GM10847 (cell line): ENCODE results near the gene SLC34A1.

Experiments used
- POLR2A ChIP-seq: IDR thresholded peaks from 2 replicates; pipeline ENCODE4 v1.6.1; 2011; ENCODE audit not compliant: insufficient read length; ENCODE audit errors: extremely low read depth

The SLC34A1 gene

GRCh38 chr5:177362610-177363507, 21.4 kb upstream of the SLC34A1 start:
- no peak for TF ChIP-seq POLR2A

GRCh38 chr5:177363565-177363964, 20.7 kb upstream of the SLC34A1 start:
- no peak for TF ChIP-seq POLR2A

DNA sequence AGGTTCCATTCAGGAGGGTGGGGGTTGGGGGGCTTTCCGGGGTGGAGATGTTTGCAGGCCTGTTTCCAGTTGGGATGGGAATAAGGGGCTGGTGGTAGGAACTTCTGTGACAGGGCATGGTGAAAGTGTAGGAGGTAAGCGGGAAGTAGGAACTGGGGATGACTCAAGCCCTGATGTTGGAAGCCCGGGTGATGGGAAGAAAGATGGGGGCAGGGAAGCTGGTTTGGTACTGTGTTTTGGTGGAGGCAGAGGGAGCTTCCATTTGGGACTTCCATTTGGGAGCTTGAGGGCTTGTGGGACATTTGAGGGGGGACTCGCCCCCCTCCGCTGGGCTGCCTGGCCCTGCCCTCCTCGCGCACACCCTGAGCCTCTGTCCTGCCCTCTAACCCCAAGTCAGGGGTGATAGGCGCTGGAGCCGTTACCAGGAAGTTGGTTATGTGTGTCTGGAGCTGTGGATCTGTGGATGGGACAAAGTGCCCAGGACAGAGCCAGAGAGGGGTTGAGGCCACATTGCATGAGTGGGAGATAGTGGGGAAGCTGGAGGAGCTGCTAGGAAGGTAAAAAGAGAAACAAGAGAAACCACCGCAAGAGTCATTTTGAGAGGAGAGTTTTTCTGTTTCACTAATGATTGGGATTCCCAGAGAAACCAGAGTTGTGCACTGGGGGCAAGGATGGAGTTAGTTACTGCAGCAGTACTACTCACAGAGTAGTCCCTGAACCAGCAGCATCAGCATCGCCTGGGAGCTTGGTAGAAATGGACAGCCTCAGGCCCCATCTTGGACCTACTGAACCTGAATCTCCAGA, 19.9 kb upstream of the SLC34A1 start:
- no peak for TF ChIP-seq POLR2A

DNA sequence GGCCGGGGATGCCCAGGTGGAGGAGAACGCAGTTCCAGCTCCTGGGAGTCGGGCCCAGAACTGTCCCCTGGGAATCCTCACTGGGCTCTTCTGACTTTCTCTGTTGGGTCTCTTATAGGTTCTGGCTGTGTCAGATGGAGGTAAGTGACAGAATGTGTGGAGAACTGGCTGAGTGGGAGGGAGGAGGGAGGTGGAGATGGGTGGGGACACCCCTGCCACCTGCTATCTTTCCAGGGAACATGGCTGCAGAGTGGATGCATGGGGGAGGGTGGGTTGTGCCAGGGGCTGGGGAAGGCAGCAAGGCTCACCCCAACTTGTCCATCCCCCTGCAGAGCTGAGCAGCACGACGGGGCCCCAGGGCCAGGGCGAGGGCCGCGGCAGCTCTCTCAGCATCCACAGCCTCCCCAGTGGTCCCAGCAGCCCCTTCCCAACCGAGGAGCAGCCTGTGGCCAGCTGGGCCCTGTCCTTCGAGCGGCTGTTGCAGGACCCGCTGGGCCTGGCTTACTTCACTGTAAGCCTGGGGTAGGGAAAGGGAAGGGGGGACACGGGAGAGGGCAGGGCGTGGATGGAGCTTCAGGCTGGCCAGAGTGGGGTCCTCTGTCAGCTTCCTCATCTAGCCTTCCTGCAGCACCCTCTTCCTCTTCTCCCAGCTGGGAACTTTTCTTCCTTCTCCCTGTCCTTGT, 18.2 kb upstream of the SLC34A1 start:
- TF ChIP-seq POLR2A, result no peak

- TF ChIP-seq POLR2A, result no peak
Observed at GRCh38 chr5:177366528-177367322, 17.5 kb upstream of the SLC34A1 start.

GRCh38 chr5:177367323-177367848, 16.8 kb upstream of the SLC34A1 start:
- TF ChIP-seq POLR2A, result no peak

DNA sequence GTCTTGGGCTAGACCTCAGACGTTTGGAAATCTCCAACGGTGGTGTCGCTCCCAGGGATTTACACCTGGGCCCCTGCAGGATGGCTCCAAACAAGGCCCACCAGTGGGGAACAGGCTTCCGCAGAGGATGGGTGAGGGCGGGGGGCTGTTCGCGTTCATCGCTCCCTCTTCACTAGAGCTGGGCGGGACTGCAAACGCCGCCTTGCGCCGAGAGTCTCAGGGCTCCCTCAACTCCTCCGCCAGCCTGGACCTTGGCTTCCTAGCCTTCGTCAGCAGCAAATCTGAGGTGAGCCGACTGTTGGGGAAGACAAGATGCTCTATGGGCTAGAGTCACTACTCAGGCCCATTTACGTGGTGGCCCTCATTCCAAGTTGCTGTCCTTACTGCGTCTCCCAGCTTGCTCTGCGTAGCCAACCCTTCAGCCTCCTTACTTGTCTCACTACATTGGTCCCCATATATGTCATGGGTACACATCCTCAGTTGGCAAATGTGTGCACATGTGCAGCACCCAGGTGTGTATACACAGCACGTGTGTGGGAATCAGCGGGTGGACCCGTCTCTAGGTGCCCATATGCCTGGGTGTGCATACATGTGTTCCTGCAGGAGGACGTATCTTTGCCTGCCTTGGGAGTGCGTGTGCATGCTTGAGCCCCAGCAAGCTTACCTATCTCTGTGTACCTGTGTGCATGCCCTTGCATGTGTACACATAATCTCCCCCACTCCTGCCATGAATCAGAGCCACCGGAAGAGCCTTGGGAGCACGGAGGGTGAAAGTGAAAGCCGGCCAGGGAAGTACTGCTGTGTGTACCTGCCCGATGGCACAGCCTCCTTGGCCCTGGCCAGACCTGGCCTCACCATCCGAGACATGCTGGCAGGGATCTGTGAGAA, 16.0 kb upstream of the SLC34A1 start:
- no peak for TF ChIP-seq POLR2A

GRCh38 chr5:177368869-177369644, 15.2 kb upstream of the SLC34A1 start:
- no peak for TF ChIP-seq POLR2A

GRCh38 chr5:177369645-177370440, 14.4 kb upstream of the SLC34A1 start:
- no peak for TF ChIP-seq POLR2A

DNA sequence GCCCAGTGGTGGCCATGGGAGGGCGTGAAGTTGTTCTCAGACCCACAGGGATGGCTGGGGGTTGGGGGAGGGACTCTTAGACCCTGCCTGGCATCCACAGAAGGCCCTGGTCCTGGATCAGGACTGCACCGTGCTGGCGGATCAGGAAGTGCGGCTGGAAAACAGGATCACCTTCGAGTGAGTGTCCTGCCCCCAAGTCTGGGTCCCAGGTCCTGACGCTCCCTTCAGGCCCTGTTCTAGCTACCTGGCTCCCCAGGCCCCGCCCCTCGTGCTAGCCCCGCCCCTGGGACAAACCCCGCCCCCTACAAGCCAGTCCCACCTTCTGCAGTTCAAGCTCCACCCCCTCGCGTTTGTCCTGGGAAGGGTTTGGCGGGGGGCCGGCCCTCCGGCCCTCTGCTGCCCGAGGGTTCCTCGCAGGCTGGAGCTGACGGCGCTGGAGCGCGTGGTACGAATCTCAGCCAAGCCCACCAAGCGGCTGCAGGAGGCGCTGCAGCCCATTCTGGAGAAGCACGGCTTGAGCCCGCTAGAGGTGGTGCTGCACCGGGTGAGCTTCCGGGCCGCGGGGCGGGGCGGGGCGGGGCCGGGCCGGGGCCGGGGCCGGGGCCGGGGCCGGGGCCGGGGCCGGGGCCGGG, 13.6 kb upstream of the SLC34A1 start:
- TF ChIP-seq POLR2A, result no peak
